Testis (tissue), 3 donors: ENCODE results near the gene TRABD2A. TPM values are rescaled to one million over a fixed set of nuclear protein-coding genes. Genes with fewer than 3 reads are reported as not detected.

Experiments
- DNase-seq: peaks from one replicate; pipeline ENCODE4 v3.0.0-alpha.2; 2019
- H3K27ac ChIP-seq, 2 donors: fragments of 200-600 bp; sonication (generic); one replicate each; pipeline ENCODE4 v1.5.1; 2019
- H3K27me3 ChIP-seq: fragments of 200-600 bp; sonication (generic); one replicate; pipeline ENCODE4 v1.5.1; 2019
- H3K36me3 ChIP-seq: fragments of 200-600 bp; sonication (generic); one replicate; pipeline ENCODE4 v1.5.1; 2017; ENCODE audit warnings: low read depth; ENCODE audit errors: missing control alignments
- H3K4me1 ChIP-seq: fragments of 200-600 bp; sonication (generic); one replicate; pipeline ENCODE4 v1.5.1; 2019
- H3K4me3 ChIP-seq, 2 donors: fragments of 200-600 bp; sonication (generic); one replicate each; pipeline ENCODE4 v1.5.1; 2017 to 2019
- H3K9me3 ChIP-seq: fragments of 200-600 bp; sonication (generic); one replicate; pipeline ENCODE4 v1.5.1; 2017
- CTCF ChIP-seq, 3 experiments: fragments of 450-650 bp in 2 of 3; fragments of 200-600 bp in 1 of 3; sonication (generic) in 1 of 3; IDR thresholded peaks; one replicate each; pipeline ENCODE4 v1.5.1; 2016 to 2019; ENCODE audit warnings: antibody characterized with exemption in 3 of 3, mild to moderate bottlenecking in 2 of 3, moderate library complexity in 1 of 3
- POLR2A ChIP-seq: fragments of 450-650 bp; IDR thresholded peaks from one replicate; pipeline ENCODE4 v1.6.1; 2017; ENCODE audit warnings: antibody characterized with exemption, mild to moderate bottlenecking, moderate library complexity
- WGBS, 2 donors: methylation state at CpG; one replicate each; pipeline ENCODE4 v1.1.5; 2018; 5-methylcytosine and 5-hydroxymethylcytosine counted together
- intact Hi-C: fragments of 100-400 bp; cut with DNase I; formaldehyde crosslinking; loops from one replicate; pipeline ENCODE4 v1.15.1; 2023; ENCODE audit warnings: low total_unique reads
- polyA plus RNA-seq: library from polyadenylated mRNA; stranded (reverse); fragments of 350-450 nt; fragmentation: Illumina TruSeq; extraction: RNeasy Lipid Tissue Mini Kit (QIAGEN cat#74804); gene quantifications from one replicate; pipeline ENCODE4 v1.2.3, GENCODE V29; 2014; ENCODE audit warnings: low read depth, low replicate concordance; ENCODE audit not compliant: insufficient read depth
- total RNA-seq, 2 donors: library from RNA; depleted of rRNA; stranded (reverse); fragments of >200 nt; gene quantifications; one replicate each; pipeline ENCODE4 v1.2.3, GENCODE V29; 2016

Gene TRABD2A
- total and polyA plus RNA-seq, 3 donors from 2014 or later, result 19.1 to 82.5 (median 44.1) TPM

- no peaks in the 10 kb centered on the region for H3K36me3 ChIP-seq
- no peaks in the 10 kb centered on the region for H3K27me3 ChIP-seq
- H3K4me1 ChIP-seq, result no peaks in the 10 kb centered on the region
- no peaks in the 10 kb centered on the region for H3K9me3 ChIP-seq
- no peak overlapping the region for H3K27ac ChIP-seq
- WGBS, 2 donors, result 90 to 92% methylated on average over 8 of the region's 8 CpGs
- DNase-seq, result no peak
- TF ChIP-seq CTCF (IDR thresholded peaks at IDR 0.05) (no peak), POLR2A (no peak)
- no peak overlapping the region for H3K4me3 ChIP-seq
- intact Hi-C loops, result no loop called here
Measured at GRCh38 chr2:84844141-84844540, 36.7 kb downstream of the TRABD2A start.

GRCh38 chr2:84841577-84841976 lies 39.3 kb downstream of the TRABD2A start:
- DNase-seq, result no peak
- no peaks in the 10 kb centered on the region for H3K36me3 ChIP-seq
- 95% methylated on average over 6 of the region's 6 CpGs for WGBS, 2 donors
- intact Hi-C loops, result no loop called here
- no peaks in the 10 kb centered on the region for H3K9me3 ChIP-seq
- no peak overlapping the region for H3K4me3 ChIP-seq
- no peaks in the 10 kb centered on the region for H3K4me1 ChIP-seq
- H3K27ac ChIP-seq, result no peak overlapping the region
- H3K27me3 ChIP-seq, result no peaks in the 10 kb centered on the region
- TF ChIP-seq POLR2A (no peak), CTCF (IDR thresholded peaks at IDR 0.05) (no peak)

- Histone ChIP-seq H3K4me3 (no peak overlapping the region), H3K27me3 (no peaks in the 10 kb centered on the region), H3K9me3 (no peaks in the 10 kb centered on the region), H3K4me1 (no peaks in the 10 kb centered on the region), H3K36me3 (no peaks in the 10 kb centered on the region), H3K27ac (no peak overlapping the region)
- TF ChIP-seq CTCF (IDR thresholded peaks at IDR 0.05), result no peak
- no peak for TF ChIP-seq POLR2A
- DNase-seq, result no peak
- WGBS, 2 donors, result 69 to 73% methylated on average over 3 of the region's 3 CpGs
- intact Hi-C loops, result no loop called here
Measured at GRCh38 chr2:84840306-84840705, 40.6 kb downstream of the TRABD2A start.

GRCh38 chr2:84839851-84840250 lies 41.0 kb downstream of the TRABD2A start:
- intact Hi-C loops, result no loop called here
- H3K36me3 ChIP-seq, result no peaks in the 10 kb centered on the region
- no peaks in the 10 kb centered on the region for H3K4me1 ChIP-seq
- H3K4me3 ChIP-seq, result no peak overlapping the region
- H3K27me3 ChIP-seq, result no peaks in the 10 kb centered on the region
- TF ChIP-seq POLR2A, result no peak
- no peak for TF ChIP-seq CTCF (IDR thresholded peaks at IDR 0.05)
- WGBS, 2 donors, result 83 to 95% methylated on average over 4 of the region's 4 CpGs
- H3K27ac ChIP-seq, result no peak overlapping the region
- no peaks in the 10 kb centered on the region for H3K9me3 ChIP-seq
- no peak for DNase-seq

- no peak for DNase-seq
- Histone ChIP-seq H3K4me1 (no peaks in the 10 kb centered on the region), H3K9me3 (no peaks in the 10 kb centered on the region), H3K27ac (no peak overlapping the region), H3K36me3 (no peaks in the 10 kb centered on the region), H3K4me3 (no peak overlapping the region), H3K27me3 (no peaks in the 10 kb centered on the region)
- TF ChIP-seq CTCF (IDR thresholded peaks at IDR 0.05) (no peak), POLR2A (no peak)
- 83 to 88% methylated on average over 2 of the region's 2 CpGs for WGBS, 2 donors
- intact Hi-C loops, result no loop called here
Measured at GRCh38 chr2:84838434-84839145, 42.3 kb downstream of the TRABD2A start.
